Neural progenitor cell (in vitro differentiated cells): ENCODE results near the gene PEPD.

Source experiments
- CTCF ChIP-seq: fragments of 200-600 bp; sonication (generic); IDR thresholded peaks from 2 replicates; pipeline ENCODE4 v1.5.1; 2017; ENCODE audit warnings: antibody characterized with exemption, mild to moderate bottlenecking
- EZH2 ChIP-seq: fragments of 200-600 bp; sonication (generic); IDR thresholded peaks from 2 replicates; pipeline ENCODE4 v1.6.1; 2017; ENCODE audit warnings: antibody characterized with exemption, mild to moderate bottlenecking, moderate library complexity
- EZH2phosphoT487 ChIP-seq: fragments of 200-600 bp; sonication (generic); IDR thresholded peaks from 2 replicates; pipeline ENCODE4 v1.6.1; 2017; ENCODE audit warnings: antibody characterized with exemption

GRCh38 chr19:33418461-33418860, 103.1 kb downstream of the PEPD start:
- TF ChIP-seq CTCF (no peak), EZH2 (no peak), EZH2phosphoT487 (no peak)
